Panc1 (cell line): Measurements from ENCODE around the gene IL1R2. TPM values are rescaled to one million over a fixed set of nuclear protein-coding genes. Genes with fewer than 3 reads are reported as not detected.

Experiments
- ATAC-seq: fragments of 200-7000 bp; cut with Tn5 transposase; 2 replicates; pipeline ENCODE4 v1.9.1; 2020; ENCODE audit warnings: mild to moderate bottlenecking, moderate library complexity
- BruUV-seq: library from RNA; stranded (reverse); fragments of 400-500 nt; replicated peaks from 2 replicates; lab custom pipeline; 2021; lab: Mats Ljungman, UMichigan
- CTCF ChIA-PET: fragments of 300-600 bp; sonication (Branson Sonifier 250); formaldehyde crosslinking; loops from one replicate; lab custom pipeline; 2022; ENCODE audit warnings: antibody characterized with exemption; lab: Charles Lee
- POLR2A ChIA-PET: fragments of 300-600 bp; sonication (Branson Sonifier 250); formaldehyde crosslinking; loops from one replicate; lab custom pipeline; 2022; ENCODE audit warnings: antibody characterized with exemption; lab: Charles Lee
- DNase-seq: peaks from one replicate; pipeline ENCODE4 v3.0.0-alpha.2; 2010; ENCODE audit warnings: low read depth, low spot score
- H3K27ac ChIP-seq: 2 replicates; pipeline ENCODE4 v1.5.1; 2011; ENCODE audit warnings: mild to moderate bottlenecking, low read length, inconsistent platforms
- H3K27me3 ChIP-seq: fragments of 200-500 bp; sonication (Bioruptor generic); 2 replicates; pipeline ENCODE4 v1.6.0; 2014; ENCODE audit warnings: low read length, inconsistent platforms; ENCODE audit not compliant: control insufficient read depth, insufficient read depth
- H3K36me3 ChIP-seq: fragments of 200-500 bp; sonication (Bioruptor generic); 2 replicates; pipeline ENCODE4 v1.5.1; 2014; ENCODE audit warnings: inconsistent platforms, mild to moderate bottlenecking, low read length, moderate library complexity; ENCODE audit not compliant: control insufficient read depth, insufficient read depth
- H3K4me1 ChIP-seq: 2 replicates; pipeline ENCODE4 v1.5.1; 2011; ENCODE audit warnings: inconsistent platforms, mild to moderate bottlenecking, low read length, moderate library complexity; ENCODE audit not compliant: control insufficient read depth, insufficient read depth
- H3K4me3 ChIP-seq, 2 experiments: 2 replicates each; pipeline ENCODE4 v1.5.1; 2011 to 2012; ENCODE audit warnings: low read depth in 2 of 2, low read length in 2 of 2, mild to moderate bottlenecking in 2 of 2, inconsistent platforms in 1 of 2, moderate library complexity in 1 of 2
- H3K9me3 ChIP-seq: fragments of 200-500 bp; sonication (Bioruptor generic); 2 replicates; pipeline ENCODE4 v1.5.1; 2014; ENCODE audit warnings: low read depth, mild to moderate bottlenecking, inconsistent platforms, low read length, moderate library complexity; ENCODE audit not compliant: control insufficient read depth, insufficient read depth
- POLR2AphosphoS5 ChIP-seq: IDR thresholded peaks from 2 replicates; pipeline ENCODE4 v1.6.1; 2012; ENCODE audit warnings: mild to moderate bottlenecking, low read depth, low read length, moderate library complexity
- SIN3A ChIP-seq: IDR thresholded peaks from 2 replicates; pipeline ENCODE4 v1.6.1; 2012; ENCODE audit warnings: low read depth, mild to moderate bottlenecking, low read length, moderate library complexity, borderline replicate concordance; ENCODE audit not compliant: insufficient read depth
- TCF7L2 ChIP-seq: IDR thresholded peaks from 2 replicates; pipeline ENCODE4 v1.6.1; 2011; ENCODE audit warnings: mild to moderate bottlenecking, low read depth, low read length, inconsistent platforms
- in situ Hi-C: cut with HindIII; loops from 2 replicates; pipeline ENCODE4 v1.10.0; 2016; ENCODE audit warnings: low sequenced_read_pairs, low pct_unique_long_range_greater_than_20kb
- intact Hi-C: fragments of 100-400 bp; cut with micrococcal nuclease; formaldehyde crosslinking; loops from one replicate; pipeline ENCODE4 v1.10.0; 2022; ENCODE audit not compliant: unreplicated experiment
- total RNA-seq: library from RNA; stranded (reverse); gene quantifications from one replicate; pipeline ENCODE4 v1.2.1, GENCODE V29; 2021; ENCODE audit not compliant: unreplicated experiment
- TF ChIP-seq, protein P1 (sequence below): fragments of 450-650 bp; IDR thresholded peaks from 2 replicates; pipeline ENCODE4 v1.5.1; 2017; ENCODE audit warnings: mild to moderate bottlenecking
- TF ChIP-seq, protein P2 (sequence below), 2 experiments: IDR thresholded peaks; 2 replicates each; pipeline ENCODE4 v1.6.1; 2011 to 2012; ENCODE audit warnings: low read depth in 2 of 2, control low read depth in 1 of 2, low read length in 1 of 2, mild to moderate bottlenecking in 1 of 2, moderate library complexity in 1 of 2; ENCODE audit not compliant: insufficient read depth in 1 of 2

Gene IL1R2
- total RNA-seq, 1 experiment from 2014 or later, result 0.15 TPM

DNA sequence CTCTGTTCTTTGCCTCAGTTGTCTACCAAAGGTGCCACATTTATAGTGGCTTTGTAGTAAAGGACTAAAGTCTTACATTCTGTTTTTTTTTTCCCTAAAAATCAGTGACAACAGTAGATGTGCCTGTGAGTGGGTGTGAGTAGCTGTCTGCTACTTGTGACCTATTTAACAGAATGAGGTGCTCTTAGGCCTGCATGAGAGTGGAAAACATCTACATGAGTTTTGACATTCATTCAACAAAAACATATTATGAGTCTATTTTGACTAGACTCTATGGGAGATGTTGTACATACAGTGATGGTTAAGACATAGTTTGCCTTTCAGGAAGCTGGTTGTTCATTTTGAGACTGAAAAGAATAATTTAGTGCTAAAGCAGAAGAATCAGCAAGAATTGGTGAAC is 36.7 kb downstream of the IL1R2 start:
- Histone ChIP-seq H3K27me3 (peaks cover 2% of the 10 kb centered on the region; the same call in 1 of the 2 replicates), H3K27ac (no peak overlapping the region), H3K9me3 (no peaks in the 10 kb centered on the region), H3K4me3 (no peak overlapping the region), H3K4me1 (no peaks in the 10 kb centered on the region), H3K36me3 (no peaks in the 10 kb centered on the region)
- ATAC-seq (no peak), DNase-seq (no peak)
- in situ Hi-C loops (no loop called here), intact Hi-C loops (no loop called here)
- TF ChIP-seq TCF7L2 (no peak), POLR2AphosphoS5 (no peak), SIN3A (no peak)
- TF ChIP-seq, protein P1, sequence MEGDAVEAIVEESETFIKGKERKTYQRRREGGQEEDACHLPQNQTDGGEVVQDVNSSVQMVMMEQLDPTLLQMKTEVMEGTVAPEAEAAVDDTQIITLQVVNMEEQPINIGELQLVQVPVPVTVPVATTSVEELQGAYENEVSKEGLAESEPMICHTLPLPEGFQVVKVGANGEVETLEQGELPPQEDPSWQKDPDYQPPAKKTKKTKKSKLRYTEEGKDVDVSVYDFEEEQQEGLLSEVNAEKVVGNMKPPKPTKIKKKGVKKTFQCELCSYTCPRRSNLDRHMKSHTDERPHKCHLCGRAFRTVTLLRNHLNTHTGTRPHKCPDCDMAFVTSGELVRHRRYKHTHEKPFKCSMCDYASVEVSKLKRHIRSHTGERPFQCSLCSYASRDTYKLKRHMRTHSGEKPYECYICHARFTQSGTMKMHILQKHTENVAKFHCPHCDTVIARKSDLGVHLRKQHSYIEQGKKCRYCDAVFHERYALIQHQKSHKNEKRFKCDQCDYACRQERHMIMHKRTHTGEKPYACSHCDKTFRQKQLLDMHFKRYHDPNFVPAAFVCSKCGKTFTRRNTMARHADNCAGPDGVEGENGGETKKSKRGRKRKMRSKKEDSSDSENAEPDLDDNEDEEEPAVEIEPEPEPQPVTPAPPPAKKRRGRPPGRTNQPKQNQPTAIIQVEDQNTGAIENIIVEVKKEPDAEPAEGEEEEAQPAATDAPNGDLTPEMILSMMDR, result no peak
- TF ChIP-seq, protein P2, sequence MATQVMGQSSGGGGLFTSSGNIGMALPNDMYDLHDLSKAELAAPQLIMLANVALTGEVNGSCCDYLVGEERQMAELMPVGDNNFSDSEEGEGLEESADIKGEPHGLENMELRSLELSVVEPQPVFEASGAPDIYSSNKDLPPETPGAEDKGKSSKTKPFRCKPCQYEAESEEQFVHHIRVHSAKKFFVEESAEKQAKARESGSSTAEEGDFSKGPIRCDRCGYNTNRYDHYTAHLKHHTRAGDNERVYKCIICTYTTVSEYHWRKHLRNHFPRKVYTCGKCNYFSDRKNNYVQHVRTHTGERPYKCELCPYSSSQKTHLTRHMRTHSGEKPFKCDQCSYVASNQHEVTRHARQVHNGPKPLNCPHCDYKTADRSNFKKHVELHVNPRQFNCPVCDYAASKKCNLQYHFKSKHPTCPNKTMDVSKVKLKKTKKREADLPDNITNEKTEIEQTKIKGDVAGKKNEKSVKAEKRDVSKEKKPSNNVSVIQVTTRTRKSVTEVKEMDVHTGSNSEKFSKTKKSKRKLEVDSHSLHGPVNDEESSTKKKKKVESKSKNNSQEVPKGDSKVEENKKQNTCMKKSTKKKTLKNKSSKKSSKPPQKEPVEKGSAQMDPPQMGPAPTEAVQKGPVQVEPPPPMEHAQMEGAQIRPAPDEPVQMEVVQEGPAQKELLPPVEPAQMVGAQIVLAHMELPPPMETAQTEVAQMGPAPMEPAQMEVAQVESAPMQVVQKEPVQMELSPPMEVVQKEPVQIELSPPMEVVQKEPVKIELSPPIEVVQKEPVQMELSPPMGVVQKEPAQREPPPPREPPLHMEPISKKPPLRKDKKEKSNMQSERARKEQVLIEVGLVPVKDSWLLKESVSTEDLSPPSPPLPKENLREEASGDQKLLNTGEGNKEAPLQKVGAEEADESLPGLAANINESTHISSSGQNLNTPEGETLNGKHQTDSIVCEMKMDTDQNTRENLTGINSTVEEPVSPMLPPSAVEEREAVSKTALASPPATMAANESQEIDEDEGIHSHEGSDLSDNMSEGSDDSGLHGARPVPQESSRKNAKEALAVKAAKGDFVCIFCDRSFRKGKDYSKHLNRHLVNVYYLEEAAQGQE (IDR thresholded peaks at IDR 0.05; ENCODE audit: insufficient read depth in 1 of 2, low read depth in 2 of 2, low read length in 1 of 2), result no peak
- BruUV-seq, result no TSS peak
- CTCF ChIA-PET, result no interaction called here
- POLR2A ChIA-PET, result no interaction called here

DNA sequence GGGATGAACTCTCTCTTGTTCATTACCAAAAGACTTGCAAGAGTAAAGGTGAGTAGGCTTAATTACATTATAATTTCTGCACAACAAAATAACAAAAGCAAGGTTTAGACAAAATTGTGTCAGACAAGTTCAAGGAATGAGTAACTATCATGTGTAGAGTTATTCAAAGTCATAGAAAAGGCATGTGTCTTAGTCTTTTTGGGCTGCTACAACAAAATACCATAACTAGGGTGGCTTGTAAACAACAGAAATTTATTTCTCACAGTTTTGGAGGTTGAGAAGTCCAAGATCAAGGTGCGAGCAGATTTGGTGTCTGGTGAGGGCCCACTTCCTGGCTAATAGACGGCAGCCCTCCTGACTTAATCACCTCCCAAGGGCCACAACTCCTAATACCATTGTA is 37.6 kb downstream of the IL1R2 start:
- BruUV-seq, result no TSS peak

More for the DNA sequence above, 37.6 kb downstream of the IL1R2 start:
- in situ Hi-C loops, result no loop called here
- Histone ChIP-seq H3K27ac (no peak overlapping the region), H3K27me3 (peaks cover 2% of the 10 kb centered on the region; the same call in 1 of the 2 replicates), H3K36me3 (no peaks in the 10 kb centered on the region), H3K4me1 (no peaks in the 10 kb centered on the region), H3K4me3 (no peak overlapping the region), H3K9me3 (no peaks in the 10 kb centered on the region)
- ATAC-seq (no peak), DNase-seq (no peak)
- intact Hi-C loops, result no loop called here
- TF ChIP-seq SIN3A (no peak), TCF7L2 (no peak), POLR2AphosphoS5 (no peak)
- TF ChIP-seq, protein P2 (IDR thresholded peaks at IDR 0.05; ENCODE audit: insufficient read depth in 1 of 2, low read depth in 2 of 2, low read length in 1 of 2), result no peak
- TF ChIP-seq, protein P1, result no peak
- ChIA-PET CTCF (no interaction called here), POLR2A (no interaction called here)
